OCI-LY7 (cell line): Measurements from ENCODE around the gene CLPSL1.

Experiments used
- CTCF ChIP-seq: fragments of 200-600 bp; sonication (generic); conservative IDR thresholded peaks from 2 replicates; pipeline ENCODE4 v1.5.1; 2014; ENCODE audit warnings: mild to moderate bottlenecking, antibody characterized with exemption, low read length, moderate library complexity, mixed read lengths
- EZH2phosphoT487 ChIP-seq: fragments of 200-600 bp; sonication (generic); IDR thresholded peaks from 2 replicates; pipeline ENCODE4 v1.6.1; 2018; ENCODE audit warnings: low read depth, borderline replicate concordance, mild to moderate bottlenecking, mixed run types, antibody characterized with exemption, low read length, moderate library complexity, mixed read lengths

GRCh38 chr6:35780719-35781118 is at the start of gene CLPSL1:
- TF ChIP-seq CTCF (no peak), EZH2phosphoT487 (no peak)
